A549 (cell line): Measurements from ENCODE around the gene SMCO2. TPM values are rescaled to one million over a fixed set of nuclear protein-coding genes. Genes with fewer than 3 reads are reported as not detected.

Experiments
- ATAC-seq, 2 experiments: fragments of 200-7000 bp in 1 of 2; fragments of >200 bp in 1 of 2; cut with Nextera tagmentation in 1 of 2; cut with Tn5 transposase in 1 of 2; 3 replicates each; pipeline versions ENCODE4 v1.8.0 to v1.9.1; 2018 to 2020; ENCODE audit warnings: mild to moderate bottlenecking in 1 of 2, moderate library complexity in 1 of 2
- CTCF ChIA-PET: fragments of 300-600 bp; sonication (Branson Sonifier 250); formaldehyde crosslinking; extraction: SDS; loops from one replicate; lab custom pipeline; 2021; ENCODE audit warnings: antibody characterized with exemption, inconsistent platforms; lab: Yijun Ruan, JAX
- POLR2A ChIA-PET: fragments of 350-600 bp; formaldehyde crosslinking; extraction: SDS; loops from one replicate; lab custom pipeline; 2021; ENCODE audit warnings: antibody characterized with exemption, inconsistent platforms; lab: Yijun Ruan, JAX
- DNase-seq, 2 experiments: peaks; one replicate each; pipeline versions ENCODE4 v3.0.0 to v3.0.0-alpha.2; 2011 to 2016; ENCODE audit warnings: low read depth in 1 of 2, low spot score in 1 of 2
- FAIRE-seq: peaks from 2 replicates; lab custom pipeline; 2011; peaks lifted over from hg19 to GRCh38; lab: Jason Lieb, UNC
- H3K27ac ChIP-seq, 2 experiments: fragments of >200 bp; sonication (Bioruptor Twin); formaldehyde crosslinking; 3 replicates each; pipeline ENCODE4 v1.5.1; 2016 to 2017
- H3K4me1 ChIP-seq: fragments of >200 bp; sonication (Bioruptor Twin); formaldehyde crosslinking; 3 replicates; pipeline ENCODE4 v1.6.1; 2016
- H3K4me2 ChIP-seq: fragments of >200 bp; sonication (Bioruptor Twin); formaldehyde crosslinking; 3 replicates; pipeline ENCODE4 v1.6.1; 2016
- H3K4me3 ChIP-seq: fragments of >200 bp; sonication (Bioruptor Twin); formaldehyde crosslinking; 3 replicates; pipeline ENCODE4 v1.5.1; 2016
- H3K9me3 ChIP-seq: fragments of >200 bp; sonication (Bioruptor Twin); formaldehyde crosslinking; 3 replicates; pipeline ENCODE4 v1.6.1; 2016
- BHLHE40 ChIP-seq: IDR thresholded peaks from 2 replicates; pipeline ENCODE4 v1.6.1; 2012; ENCODE audit warnings: low read depth, low read length, inconsistent platforms
- CBX2 ChIP-seq: fragments of 200-600 bp; sonication (generic); IDR thresholded peaks from 2 replicates; pipeline ENCODE4 v1.6.1; 2016; ENCODE audit warnings: low read depth, mild to moderate bottlenecking, borderline replicate concordance
- CBX8 ChIP-seq: fragments of 200-600 bp; sonication (generic); IDR thresholded peaks from 2 replicates; pipeline ENCODE4 v1.6.1; 2016
- CEBPB ChIP-seq, 2 experiments: fragments of >200 bp in 1 of 2; sonication (Bioruptor Twin) in 1 of 2; formaldehyde crosslinking in 1 of 2; IDR thresholded peaks; 2 replicates each; pipeline ENCODE4 v1.6.1; 2012 to 2016
- FOSB ChIP-seq: fragments of 250-450 bp; sonication (Bioruptor Pico); IDR thresholded peaks from 2 replicates; pipeline ENCODE4 v1.5.0; 2020; ENCODE audit warnings: mild to moderate bottlenecking, moderate library complexity
- FOXS1 ChIP-seq: fragments of 250-450 bp; sonication (Bioruptor Pico); IDR thresholded peaks from 2 replicates; pipeline ENCODE4 v1.5.0; 2020; ENCODE audit warnings: mild to moderate bottlenecking, moderate library complexity
- GATA3 ChIP-seq: IDR thresholded peaks from 2 replicates; pipeline ENCODE4 v1.6.1; 2012; ENCODE audit warnings: borderline replicate concordance
- HDAC2 ChIP-seq: fragments of 200-600 bp; sonication (generic); IDR thresholded peaks from 2 replicates; pipeline ENCODE4 v1.6.1; 2016
- HEYL ChIP-seq: fragments of 250-450 bp; sonication (Bioruptor Pico); IDR thresholded peaks from 2 replicates; pipeline ENCODE4 v1.8.0; 2021; ENCODE audit warnings: mild to moderate bottlenecking, moderate library complexity
- HOXA7 ChIP-seq: fragments of 250-450 bp; sonication (Bioruptor Pico); IDR thresholded peaks from 2 replicates; pipeline ENCODE4 v1.5.0; 2020; ENCODE audit warnings: mild to moderate bottlenecking, moderate library complexity
- HOXB5 ChIP-seq: fragments of 250-450 bp; sonication (Bioruptor Pico); IDR thresholded peaks from 2 replicates; pipeline ENCODE4 v1.5.0; 2020; ENCODE audit warnings: mild to moderate bottlenecking, moderate library complexity
- JUNB ChIP-seq: fragments of >200 bp; sonication (Bioruptor Twin); formaldehyde crosslinking; IDR thresholded peaks from 2 replicates; pipeline ENCODE4 v1.6.1; 2016
- NPAS2 ChIP-seq: fragments of 250-450 bp; sonication (Bioruptor Pico); IDR thresholded peaks from 2 replicates; pipeline ENCODE4 v1.8.0; 2022; ENCODE audit warnings: mild to moderate bottlenecking, moderate library complexity, borderline replicate concordance
- NR3C1 ChIP-seq: fragments of >200 bp; sonication (Bioruptor Twin); formaldehyde crosslinking; IDR thresholded peaks from 3 replicates; pipeline ENCODE4 v1.6.1; 2017
- PHF8 ChIP-seq: fragments of 200-600 bp; sonication (generic); IDR thresholded peaks from 2 replicates; pipeline ENCODE4 v1.6.1; 2016; ENCODE audit warnings: low read depth, mild to moderate bottlenecking, antibody characterized with exemption, moderate library complexity, borderline replicate concordance
- POLR2A ChIP-seq: IDR thresholded peaks from 2 replicates; pipeline ENCODE4 v1.6.1; 2012; ENCODE audit warnings: mild to moderate bottlenecking, low read length
- RAD21 ChIP-seq, 2 experiments: fragments of >200 bp in 1 of 2; sonication (Bioruptor Twin) in 1 of 2; formaldehyde crosslinking in 1 of 2; IDR thresholded peaks in 1 of 2; conservative IDR thresholded peaks in 1 of 2; 2 replicates in 1 of 2; 3 replicates in 1 of 2; pipeline ENCODE4 v1.6.1; 2012 to 2018; ENCODE audit warnings: inconsistent platforms in 1 of 2
- SREBF2 ChIP-seq: fragments of 450-650 bp; IDR thresholded peaks from 2 replicates; pipeline ENCODE4 v1.6.1; 2014; ENCODE audit warnings: mild to moderate bottlenecking, moderate library complexity
- ZC3H11A ChIP-seq: fragments of 450-650 bp; IDR thresholded peaks from 2 replicates; pipeline ENCODE4 v1.6.1; 2014; ENCODE audit warnings: antibody characterized with exemption, mild to moderate bottlenecking
- ZFP36 ChIP-seq: fragments of 450-650 bp; IDR thresholded peaks from 2 replicates; pipeline ENCODE4 v1.6.1; 2014; ENCODE audit warnings: borderline replicate concordance; ENCODE audit not compliant: partially characterized antibody
- ZNF302 ChIP-seq: fragments of 250-450 bp; sonication (Bioruptor Pico); IDR thresholded peaks from 2 replicates; pipeline ENCODE4 v1.9.0; 2021; ENCODE audit warnings: inconsistent platforms, mild to moderate bottlenecking, moderate library complexity
- ZSCAN20 ChIP-seq: fragments of 250-450 bp; sonication (Bioruptor Pico); IDR thresholded peaks from 2 replicates; pipeline ENCODE4 v1.8.0; 2022; ENCODE audit warnings: mild to moderate bottlenecking, moderate library complexity
- WGBS: methylation state at CpG from one replicate; pipeline ENCODE4 v1.1.6; 2017; ENCODE audit errors: missing lambda C conversion rate; 5-methylcytosine and 5-hydroxymethylcytosine counted together
- polyA plus RNA-seq, 4 experiments: library from polyadenylated mRNA; depleted of rRNA in 3 of 4; stranded (reverse); fragments of >200 nt; fragmentation: RNase III in 1 of 4; extraction: RNeasy Plus Mini Kit Qiagen cat#74134 plus additional on column Dnase treatment in 1 of 4; gene quantifications; 2 replicates in 3 of 4; 3 replicates in 1 of 4; pipeline ENCODE4 v1.2.3, GENCODE V29; 2011 to 2017
- TF ChIP-seq, protein P1 (sequence below): IDR thresholded peaks from 2 replicates; pipeline ENCODE4 v1.6.1; 2012
- TF ChIP-seq, protein P2 (sequence below): fragments of 150-350 bp; IDR thresholded peaks from 2 replicates; pipeline ENCODE4 v1.6.1; 2014; ENCODE audit warnings: low read depth, mild to moderate bottlenecking, low read length
- TF ChIP-seq, protein P3 (sequence below): fragments of >200 bp; sonication (Bioruptor Twin); formaldehyde crosslinking; IDR thresholded peaks from 3 replicates; pipeline ENCODE4 v1.5.1; 2016
- TF ChIP-seq, protein P4 (sequence below): fragments of 200-600 bp; sonication (generic); IDR thresholded peaks from 2 replicates; pipeline ENCODE4 v1.6.1; 2016; ENCODE audit warnings: antibody characterized with exemption, mild to moderate bottlenecking, moderate library complexity
- TF ChIP-seq, protein P5 (sequence below): IDR thresholded peaks from 2 replicates; pipeline ENCODE4 v1.6.1; 2012
- TF ChIP-seq, protein P6 (sequence below): fragments of 250-450 bp; sonication (Bioruptor Pico); IDR thresholded peaks from 2 replicates; pipeline ENCODE4 v1.5.0; 2021; ENCODE audit warnings: mild to moderate bottlenecking, moderate library complexity, borderline replicate concordance

SMCO2 gene
- polyA plus RNA-seq, 2 of the 4 experiments (the other 2 are of a cell fraction): 0.14 to 0.28 TPM

DNA sequence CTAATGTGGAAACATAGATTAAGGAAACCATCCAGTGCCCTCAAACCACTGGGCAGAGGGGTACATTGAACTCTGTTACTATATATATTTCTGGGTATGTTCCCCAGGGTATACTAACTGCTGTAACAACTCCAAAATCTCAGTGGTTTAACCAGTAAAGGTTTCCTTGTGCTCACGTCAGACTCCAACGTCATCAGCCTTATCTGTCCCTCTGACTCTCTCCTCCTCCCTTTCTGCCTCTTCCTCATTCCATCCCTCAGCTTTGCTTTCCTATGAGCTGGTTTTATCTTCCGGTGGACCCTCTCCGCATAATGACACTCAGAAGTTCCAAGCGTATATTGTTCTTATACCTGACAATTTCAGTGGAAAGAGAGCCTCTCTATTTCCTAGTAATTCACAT lies 21.2 kb upstream of the SMCO2 start:
- FAIRE-seq (no peak), DNase-seq (no peak), ATAC-seq (no peak)
- Histone ChIP-seq H3K4me1 (no peaks in the 10 kb centered on the region), H3K4me2 (no peak overlapping the region), H3K9me3 (no peaks in the 10 kb centered on the region), H3K27ac (no peak overlapping the region), H3K4me3 (no peak overlapping the region)
- POLR2A ChIA-PET: interaction anchor here (1.2 kb wide), 1 partner anchor 99 kb away, joined by 10 read pairs; the partner anchor contains the start of gene PPFIBP1
- CTCF ChIA-PET: interaction anchor here (0.6 to 3.2 kb wide), 17 partner anchors 9 to 281 kb away, joined by 3 to 25 read pairs (median 4); partner anchors contain the start of gene PPFIBP1
- TF ChIP-seq, protein P1, sequence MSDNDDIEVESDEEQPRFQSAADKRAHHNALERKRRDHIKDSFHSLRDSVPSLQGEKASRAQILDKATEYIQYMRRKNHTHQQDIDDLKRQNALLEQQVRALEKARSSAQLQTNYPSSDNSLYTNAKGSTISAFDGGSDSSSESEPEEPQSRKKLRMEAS: no peak
- TF ChIP-seq, protein P2, sequence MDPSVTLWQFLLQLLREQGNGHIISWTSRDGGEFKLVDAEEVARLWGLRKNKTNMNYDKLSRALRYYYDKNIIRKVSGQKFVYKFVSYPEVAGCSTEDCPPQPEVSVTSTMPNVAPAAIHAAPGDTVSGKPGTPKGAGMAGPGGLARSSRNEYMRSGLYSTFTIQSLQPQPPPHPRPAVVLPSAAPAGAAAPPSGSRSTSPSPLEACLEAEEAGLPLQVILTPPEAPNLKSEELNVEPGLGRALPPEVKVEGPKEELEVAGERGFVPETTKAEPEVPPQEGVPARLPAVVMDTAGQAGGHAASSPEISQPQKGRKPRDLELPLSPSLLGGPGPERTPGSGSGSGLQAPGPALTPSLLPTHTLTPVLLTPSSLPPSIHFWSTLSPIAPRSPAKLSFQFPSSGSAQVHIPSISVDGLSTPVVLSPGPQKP: no peak
- TF ChIP-seq HOXA7 (CRISPR knock-in tag): no peak
- no peak for TF ChIP-seq NR3C1
- TF ChIP-seq FOXS1 (CRISPR knock-in tag): no peak
- TF ChIP-seq GATA3: no peak
- no peak for TF ChIP-seq CBX8
- TF ChIP-seq, protein P3, sequence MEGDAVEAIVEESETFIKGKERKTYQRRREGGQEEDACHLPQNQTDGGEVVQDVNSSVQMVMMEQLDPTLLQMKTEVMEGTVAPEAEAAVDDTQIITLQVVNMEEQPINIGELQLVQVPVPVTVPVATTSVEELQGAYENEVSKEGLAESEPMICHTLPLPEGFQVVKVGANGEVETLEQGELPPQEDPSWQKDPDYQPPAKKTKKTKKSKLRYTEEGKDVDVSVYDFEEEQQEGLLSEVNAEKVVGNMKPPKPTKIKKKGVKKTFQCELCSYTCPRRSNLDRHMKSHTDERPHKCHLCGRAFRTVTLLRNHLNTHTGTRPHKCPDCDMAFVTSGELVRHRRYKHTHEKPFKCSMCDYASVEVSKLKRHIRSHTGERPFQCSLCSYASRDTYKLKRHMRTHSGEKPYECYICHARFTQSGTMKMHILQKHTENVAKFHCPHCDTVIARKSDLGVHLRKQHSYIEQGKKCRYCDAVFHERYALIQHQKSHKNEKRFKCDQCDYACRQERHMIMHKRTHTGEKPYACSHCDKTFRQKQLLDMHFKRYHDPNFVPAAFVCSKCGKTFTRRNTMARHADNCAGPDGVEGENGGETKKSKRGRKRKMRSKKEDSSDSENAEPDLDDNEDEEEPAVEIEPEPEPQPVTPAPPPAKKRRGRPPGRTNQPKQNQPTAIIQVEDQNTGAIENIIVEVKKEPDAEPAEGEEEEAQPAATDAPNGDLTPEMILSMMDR: no peak
- no peak for TF ChIP-seq NPAS2
- TF ChIP-seq CBX2: no peak
- no peak for TF ChIP-seq HOXB5 (CRISPR knock-in tag)
- no peak for TF ChIP-seq FOSB (CRISPR knock-in tag)
- no peak for TF ChIP-seq BHLHE40
- no peak for TF ChIP-seq HEYL (CRISPR knock-in tag)
- TF ChIP-seq ZSCAN20 (CRISPR knock-in tag): no peak
- 91% methylated on average over 5 of the region's 5 CpGs for WGBS

DNA sequence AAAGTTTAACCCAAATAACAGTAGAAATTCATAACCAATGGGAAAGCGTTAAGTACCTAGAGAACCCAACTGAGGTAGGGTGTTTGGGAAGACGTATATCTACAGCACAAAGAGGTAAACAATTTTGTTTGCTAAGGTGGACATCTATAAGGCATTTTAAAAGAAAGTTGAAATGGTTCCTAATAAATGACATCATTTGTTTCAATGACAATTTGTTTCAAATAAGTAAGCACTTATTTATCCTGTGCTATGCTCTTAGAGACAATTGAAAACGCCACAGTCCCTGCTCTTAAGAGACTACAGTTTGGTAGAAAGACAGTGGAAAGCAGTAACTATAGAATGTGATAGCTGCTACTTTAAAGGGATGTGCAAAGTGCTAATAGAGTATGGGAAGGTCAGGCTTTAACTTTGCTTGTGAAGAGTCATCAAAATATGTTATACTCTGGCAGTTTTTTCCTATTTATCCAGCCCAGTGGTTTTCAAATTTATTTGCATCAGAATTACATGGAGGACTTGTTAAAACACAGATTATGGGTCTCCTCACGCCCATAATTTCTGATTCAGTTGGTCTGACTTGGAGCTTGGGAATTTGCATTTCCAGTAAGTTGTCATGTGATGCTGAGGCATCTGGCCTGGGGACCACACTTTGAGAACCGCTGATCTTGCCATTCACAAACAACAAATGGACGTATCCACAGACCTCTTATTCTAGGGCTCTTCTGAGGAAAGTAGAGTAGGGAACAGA lies 19.6 kb upstream of the SMCO2 start:
- POLR2A ChIA-PET: no interaction called here
- no peak overlapping the region for H3K4me2 ChIP-seq
- no peaks in the 10 kb centered on the region for H3K4me1 ChIP-seq
- no peak overlapping the region for H3K4me3 ChIP-seq
- no peak for DNase-seq
- CTCF ChIA-PET: interaction anchor here (1.1 to 3.2 kb wide), 2 partner anchors 8 to 217 kb away, joined by 3 to 25 read pairs; no protein-coding TSS in a partner anchor
- ATAC-seq: no peak
- FAIRE-seq: no peak
- 86% methylated on average over 6 of the region's 6 CpGs for WGBS
- H3K27ac ChIP-seq: no peak overlapping the region
- H3K9me3 ChIP-seq: no peaks in the 10 kb centered on the region
- TF ChIP-seq FOSB (CRISPR knock-in tag): no peak
- no peak for TF ChIP-seq ZC3H11A
- no peak for TF ChIP-seq CEBPB (IDR thresholded peaks at IDR 0.05)
- TF ChIP-seq SREBF2: no peak
- no peak for TF ChIP-seq POLR2A
- TF ChIP-seq, protein P4, sequence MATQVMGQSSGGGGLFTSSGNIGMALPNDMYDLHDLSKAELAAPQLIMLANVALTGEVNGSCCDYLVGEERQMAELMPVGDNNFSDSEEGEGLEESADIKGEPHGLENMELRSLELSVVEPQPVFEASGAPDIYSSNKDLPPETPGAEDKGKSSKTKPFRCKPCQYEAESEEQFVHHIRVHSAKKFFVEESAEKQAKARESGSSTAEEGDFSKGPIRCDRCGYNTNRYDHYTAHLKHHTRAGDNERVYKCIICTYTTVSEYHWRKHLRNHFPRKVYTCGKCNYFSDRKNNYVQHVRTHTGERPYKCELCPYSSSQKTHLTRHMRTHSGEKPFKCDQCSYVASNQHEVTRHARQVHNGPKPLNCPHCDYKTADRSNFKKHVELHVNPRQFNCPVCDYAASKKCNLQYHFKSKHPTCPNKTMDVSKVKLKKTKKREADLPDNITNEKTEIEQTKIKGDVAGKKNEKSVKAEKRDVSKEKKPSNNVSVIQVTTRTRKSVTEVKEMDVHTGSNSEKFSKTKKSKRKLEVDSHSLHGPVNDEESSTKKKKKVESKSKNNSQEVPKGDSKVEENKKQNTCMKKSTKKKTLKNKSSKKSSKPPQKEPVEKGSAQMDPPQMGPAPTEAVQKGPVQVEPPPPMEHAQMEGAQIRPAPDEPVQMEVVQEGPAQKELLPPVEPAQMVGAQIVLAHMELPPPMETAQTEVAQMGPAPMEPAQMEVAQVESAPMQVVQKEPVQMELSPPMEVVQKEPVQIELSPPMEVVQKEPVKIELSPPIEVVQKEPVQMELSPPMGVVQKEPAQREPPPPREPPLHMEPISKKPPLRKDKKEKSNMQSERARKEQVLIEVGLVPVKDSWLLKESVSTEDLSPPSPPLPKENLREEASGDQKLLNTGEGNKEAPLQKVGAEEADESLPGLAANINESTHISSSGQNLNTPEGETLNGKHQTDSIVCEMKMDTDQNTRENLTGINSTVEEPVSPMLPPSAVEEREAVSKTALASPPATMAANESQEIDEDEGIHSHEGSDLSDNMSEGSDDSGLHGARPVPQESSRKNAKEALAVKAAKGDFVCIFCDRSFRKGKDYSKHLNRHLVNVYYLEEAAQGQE: no peak
- no peak for TF ChIP-seq CBX8
- TF ChIP-seq HEYL (CRISPR knock-in tag): no peak
- TF ChIP-seq CBX2: no peak
- TF ChIP-seq, protein P5, sequence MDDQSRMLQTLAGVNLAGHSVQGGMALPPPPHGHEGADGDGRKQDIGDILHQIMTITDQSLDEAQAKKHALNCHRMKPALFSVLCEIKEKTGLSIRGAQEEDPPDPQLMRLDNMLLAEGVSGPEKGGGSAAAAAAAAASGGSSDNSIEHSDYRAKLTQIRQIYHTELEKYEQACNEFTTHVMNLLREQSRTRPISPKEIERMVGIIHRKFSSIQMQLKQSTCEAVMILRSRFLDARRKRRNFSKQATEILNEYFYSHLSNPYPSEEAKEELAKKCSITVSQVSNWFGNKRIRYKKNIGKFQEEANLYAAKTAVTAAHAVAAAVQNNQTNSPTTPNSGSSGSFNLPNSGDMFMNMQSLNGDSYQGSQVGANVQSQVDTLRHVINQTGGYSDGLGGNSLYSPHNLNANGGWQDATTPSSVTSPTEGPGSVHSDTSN: no peak
- TF ChIP-seq BHLHE40: no peak
- no peak for TF ChIP-seq PHF8
- no peak for TF ChIP-seq RAD21 (conservative IDR thresholded peaks at IDR 0.05 in 1 of 2, IDR thresholded peaks at IDR 0.05 in 1 of 2)
- TF ChIP-seq, protein P6, sequence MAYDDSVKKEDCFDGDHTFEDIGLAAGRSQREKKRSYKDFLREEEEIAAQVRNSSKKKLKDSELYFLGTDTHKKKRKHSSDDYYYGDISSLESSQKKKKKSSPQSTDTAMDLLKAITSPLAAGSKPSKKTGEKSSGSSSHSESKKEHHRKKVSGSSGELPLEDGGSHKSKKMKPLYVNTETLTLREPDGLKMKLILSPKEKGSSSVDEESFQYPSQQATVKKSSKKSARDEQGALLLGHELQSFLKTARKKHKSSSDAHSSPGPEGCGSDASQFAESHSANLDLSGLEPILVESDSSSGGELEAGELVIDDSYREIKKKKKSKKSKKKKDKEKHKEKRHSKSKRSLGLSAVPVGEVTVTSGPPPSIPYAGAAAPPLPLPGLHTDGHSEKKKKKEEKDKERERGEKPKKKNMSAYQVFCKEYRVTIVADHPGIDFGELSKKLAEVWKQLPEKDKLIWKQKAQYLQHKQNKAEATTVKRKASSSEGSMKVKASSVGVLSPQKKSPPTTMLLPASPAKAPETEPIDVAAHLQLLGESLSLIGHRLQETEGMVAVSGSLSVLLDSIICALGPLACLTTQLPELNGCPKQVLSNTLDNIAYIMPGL (CRISPR knock-in tag): no peak
- TF ChIP-seq HDAC2: no peak
- TF ChIP-seq JUNB: no peak
- TF ChIP-seq ZNF302 (CRISPR knock-in tag): no peak
- no peak for TF ChIP-seq ZFP36
